ENCODE measurements around the gene TIMM29. TPM values are rescaled to one million over a fixed set of nuclear protein-coding genes. Genes with fewer than 3 reads are reported as not detected.

Gene TIMM29
- total and polyA plus RNA-seq, 2 experiments from 2014 or later = 20.3 to 57.5 TPM

DNA sequence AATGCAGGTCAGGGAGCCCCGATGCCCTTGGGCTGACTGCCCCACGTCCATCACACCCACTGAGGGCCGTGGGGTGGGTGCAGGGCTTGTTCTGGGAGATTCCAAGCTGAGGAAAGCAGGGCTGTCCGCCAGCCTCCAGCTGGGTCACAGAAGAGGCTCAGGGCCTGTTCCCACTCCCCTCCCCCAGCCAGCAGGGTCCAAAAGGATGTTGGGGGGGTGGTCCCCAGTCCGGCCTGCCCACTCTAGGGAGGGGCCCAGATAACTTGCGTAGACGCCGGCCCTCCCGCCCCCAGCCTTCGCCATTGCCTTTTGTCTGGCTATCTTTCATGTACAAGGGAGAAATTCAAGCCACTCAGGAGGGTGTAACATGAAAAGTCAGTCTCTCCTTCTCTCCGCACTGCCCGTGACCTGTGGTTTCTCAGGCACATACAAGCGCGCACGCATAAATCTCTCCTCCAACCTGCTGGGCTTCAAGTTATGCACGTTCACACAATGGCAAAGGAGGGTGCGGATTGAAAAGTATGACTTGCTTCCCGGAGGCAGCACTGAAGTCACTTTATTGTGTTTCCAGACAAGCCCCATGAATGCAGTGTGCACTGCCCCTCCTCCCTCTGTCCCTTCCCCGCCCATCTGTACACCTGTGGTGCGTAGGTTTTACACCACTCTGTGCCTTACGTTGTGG lies 37.1 kb upstream of the TIMM29 start:
- no peak overlapping the region for H3K4me3 ChIP-seq
- H3K4me1 ChIP-seq (ENCODE audit: insufficient read depth) = 0 out of 2 replicates have a peak, but pooled peaks cover 5% of the 10 kb centered on the region
- H3F3A ChIP-seq (ENCODE audit: insufficient read depth) = no peaks in the 10 kb centered on the region
- H3K27me3 ChIP-seq (replicated peaks; ENCODE audit: insufficient read depth) = no peaks in the 10 kb centered on the region
- H3K9ac ChIP-seq = no peak overlapping the region
- no peaks in the 10 kb centered on the region for H3K9me2 ChIP-seq (ENCODE audit: insufficient read depth)
- WGBS, 2 experiments (ENCODE audit: low coverage in 1 of 2, low lambda C conversion rate in 2 of 2, missing lambda C conversion rate in 2 of 2) = 74 to 75% methylated on average over 21 of the region's 21 CpGs
- no peak for TF ChIP-seq EZH2phosphoT487 (IDR thresholded peaks at IDR 0.05; ENCODE audit: insufficient read depth, low read depth)
- no peak for TF ChIP-seq EZH2 (IDR thresholded peaks at IDR 0.05; ENCODE audit: insufficient read depth, poor library complexity, severe bottlenecking)
- in situ Hi-C loops (cut with MboI) = no loop called here
- H3K79me2 ChIP-seq (ENCODE audit: insufficient read depth) = peaks cover 98% of the 10 kb centered on the region
- H2AFZ ChIP-seq = no peak overlapping the region
- H3K4me2 ChIP-seq (ENCODE audit: unreplicated experiment) = no peak overlapping the region
- no peak for DNase-seq
- H3K27ac ChIP-seq = no peak overlapping the region
- no peaks in the 10 kb centered on the region for H3K9me3 ChIP-seq (ENCODE audit: low read depth)
- H4K20me1 ChIP-seq (ENCODE audit: insufficient read depth) = no peaks in the 10 kb centered on the region; the same call in 1 of the 2 replicates
- H3K36me3 ChIP-seq (ENCODE audit: low read depth) = no peaks in the 10 kb centered on the region

DNA sequence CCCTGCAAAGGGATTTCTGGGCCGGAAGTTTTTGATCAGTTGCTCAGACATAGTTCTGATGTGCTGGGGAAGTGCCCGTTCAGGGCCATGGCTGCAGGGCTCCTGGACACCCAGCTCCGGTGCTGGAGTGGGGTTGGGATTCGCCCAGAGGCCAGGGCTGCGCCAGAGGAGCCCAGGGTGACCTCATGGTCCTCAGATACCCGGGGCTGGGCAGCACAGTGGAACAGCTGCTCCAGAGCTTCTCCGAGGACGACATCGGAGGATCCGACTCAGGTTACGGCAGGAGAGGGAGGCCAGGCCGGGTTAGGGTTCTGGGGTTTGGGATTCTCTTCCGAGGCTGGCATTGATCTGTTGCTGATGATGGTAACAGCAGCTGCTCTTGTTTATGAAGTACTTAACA lies 36.4 kb upstream of the TIMM29 start:
- H3K9me3 ChIP-seq (ENCODE audit: low read depth) = no peaks in the 10 kb centered on the region
- no peak overlapping the region for H2AFZ ChIP-seq
- peaks cover 1% of the 10 kb centered on the region; the same call in 1 of the 2 replicates for H4K20me1 ChIP-seq (ENCODE audit: insufficient read depth)
- H3K27me3 ChIP-seq (replicated peaks; ENCODE audit: insufficient read depth) = no peaks in the 10 kb centered on the region
- 0 out of 2 replicates have a peak, but pooled peaks cover 5% of the 10 kb centered on the region for H3K4me1 ChIP-seq (ENCODE audit: insufficient read depth)
- WGBS, 2 experiments (ENCODE audit: low coverage in 1 of 2, low lambda C conversion rate in 2 of 2, missing lambda C conversion rate in 2 of 2) = 85 to 89% methylated on average over 13 of the region's 13 CpGs
- no peak overlapping the region for H3K9ac ChIP-seq
- H3F3A ChIP-seq (ENCODE audit: insufficient read depth) = no peaks in the 10 kb centered on the region
- no peak overlapping the region for H3K4me3 ChIP-seq
- no peak overlapping the region for H3K4me2 ChIP-seq (ENCODE audit: unreplicated experiment)
- no peak for TF ChIP-seq EZH2phosphoT487 (IDR thresholded peaks at IDR 0.05; ENCODE audit: insufficient read depth, low read depth)
- TF ChIP-seq EZH2 (IDR thresholded peaks at IDR 0.05; ENCODE audit: insufficient read depth, poor library complexity, severe bottlenecking) = no peak
- DNase-seq = no peak
- no peaks in the 10 kb centered on the region for H3K36me3 ChIP-seq (ENCODE audit: low read depth)
- H3K9me2 ChIP-seq (ENCODE audit: insufficient read depth) = no peaks in the 10 kb centered on the region
- H3K27ac ChIP-seq = no peak overlapping the region
- in situ Hi-C loops (cut with MboI) = no loop called here
- H3K79me2 ChIP-seq (ENCODE audit: insufficient read depth) = peaks cover 98% of the 10 kb centered on the region

DNA sequence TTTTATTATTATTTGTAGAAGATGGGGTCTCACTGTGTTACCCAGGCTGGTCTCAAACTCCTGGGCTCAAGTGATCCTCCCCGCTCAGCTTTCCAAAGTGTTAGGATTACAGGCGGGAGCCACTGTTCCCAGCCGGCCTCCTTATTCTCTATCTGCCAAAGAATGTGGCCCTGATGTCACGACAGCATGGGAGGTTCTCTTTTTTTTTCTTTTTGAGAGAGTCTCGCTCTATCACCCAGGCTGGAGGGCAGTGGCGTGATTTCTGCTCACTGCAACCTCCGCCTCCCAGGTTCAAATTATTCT lies 33.7 kb upstream of the TIMM29 start:
- Histone ChIP-seq H3K36me3 (ENCODE audit: low read depth) (no peaks in the 10 kb centered on the region), H3K9me2 (ENCODE audit: insufficient read depth) (no peaks in the 10 kb centered on the region), H3K9me3 (ENCODE audit: low read depth) (no peaks in the 10 kb centered on the region), H3K4me2 (ENCODE audit: unreplicated experiment) (no peak overlapping the region), H3K9ac (no peak overlapping the region), H3K4me3 (no peak overlapping the region), H2AFZ (no peak overlapping the region), H3K4me1 (ENCODE audit: insufficient read depth) (no peaks in the 10 kb centered on the region), H3F3A (ENCODE audit: insufficient read depth) (no peaks in the 10 kb centered on the region), H4K20me1 (ENCODE audit: insufficient read depth) (peaks cover 3% of the 10 kb centered on the region; the same call in 1 of the 2 replicates), H3K27ac (no peak overlapping the region), H3K27me3 (replicated peaks; ENCODE audit: insufficient read depth) (no peaks in the 10 kb centered on the region), H3K79me2 (ENCODE audit: insufficient read depth) (peaks cover 98% of the 10 kb centered on the region)
- no peak for TF ChIP-seq EZH2phosphoT487 (IDR thresholded peaks at IDR 0.05; ENCODE audit: insufficient read depth, low read depth)
- TF ChIP-seq EZH2 (IDR thresholded peaks at IDR 0.05; ENCODE audit: insufficient read depth, poor library complexity, severe bottlenecking) = no peak
- DNase-seq = no peak
- 75 to 82% methylated on average over 7 of the region's 7 CpGs for WGBS, 2 experiments (ENCODE audit: low coverage in 1 of 2, low lambda C conversion rate in 2 of 2, missing lambda C conversion rate in 2 of 2)
- in situ Hi-C loops (cut with MboI) = no loop called here

DNA sequence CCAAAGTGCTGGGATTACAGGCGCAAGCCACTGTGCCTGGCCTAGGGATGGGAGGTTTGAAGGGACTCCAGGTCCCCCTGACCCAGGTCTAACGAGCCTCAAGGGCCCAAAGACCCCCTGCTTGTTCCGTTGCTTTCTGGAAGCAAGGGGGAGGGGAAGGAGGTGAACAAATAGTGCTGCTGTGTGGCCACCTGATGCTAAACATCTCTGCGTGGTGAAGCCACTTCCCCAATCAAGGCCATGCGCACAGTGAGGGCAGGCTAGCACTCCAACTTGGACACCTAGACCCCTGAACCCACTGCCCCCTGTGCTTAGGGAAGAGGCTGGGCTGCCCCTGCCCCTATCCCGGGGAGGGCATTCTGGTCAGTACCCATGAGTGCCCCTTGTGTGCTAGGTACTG lies 33.2 kb upstream of the TIMM29 start:
- H3K4me2 ChIP-seq (ENCODE audit: unreplicated experiment) = no peak overlapping the region
- H4K20me1 ChIP-seq (ENCODE audit: insufficient read depth) = peaks cover 3% of the 10 kb centered on the region; the same call in 1 of the 2 replicates
- no peak overlapping the region for H3K4me3 ChIP-seq
- TF ChIP-seq EZH2 (IDR thresholded peaks at IDR 0.05; ENCODE audit: insufficient read depth, poor library complexity, severe bottlenecking) (no peak), EZH2phosphoT487 (IDR thresholded peaks at IDR 0.05; ENCODE audit: insufficient read depth, low read depth) (no peak)
- no peaks in the 10 kb centered on the region for H3K9me3 ChIP-seq (ENCODE audit: low read depth)
- no peaks in the 10 kb centered on the region for H3K36me3 ChIP-seq (ENCODE audit: low read depth)
- H3K79me2 ChIP-seq (ENCODE audit: insufficient read depth) = peaks cover 98% of the 10 kb centered on the region
- H3K27me3 ChIP-seq (replicated peaks; ENCODE audit: insufficient read depth) = no peaks in the 10 kb centered on the region
- H3K9me2 ChIP-seq (ENCODE audit: insufficient read depth) = no peaks in the 10 kb centered on the region
- no peak overlapping the region for H3K9ac ChIP-seq
- no peak overlapping the region for H2AFZ ChIP-seq
- H3F3A ChIP-seq (ENCODE audit: insufficient read depth) = no peaks in the 10 kb centered on the region
- H3K27ac ChIP-seq = no peak overlapping the region
- no peak for DNase-seq
- 82 to 87% methylated on average over 6 of the region's 6 CpGs for WGBS, 2 experiments (ENCODE audit: low coverage in 1 of 2, low lambda C conversion rate in 2 of 2, missing lambda C conversion rate in 2 of 2)
- no peaks in the 10 kb centered on the region for H3K4me1 ChIP-seq (ENCODE audit: insufficient read depth)
- in situ Hi-C loops (cut with MboI) = no loop called here

Measured in GM23248 (cell line).